Parathyroid adenoma (tissue), 2 donors: ENCODE measurements around the gene LDHAL6B.

ENCODE experiments used
- H2AFZ ChIP-seq: fragments of 300-600 bp; sonication (generic); one replicate; pipeline ENCODE4 v1.7.0; 2017; ENCODE audit warnings: antibody characterized with exemption, mild to moderate bottlenecking
- H3K27ac ChIP-seq: fragments of 300-600 bp; sonication (generic); one replicate; pipeline ENCODE4 v1.7.0; 2017
- H3K27me3 ChIP-seq: fragments of 300-600 bp; sonication (generic); one replicate; pipeline ENCODE4 v1.7.0; 2017; ENCODE audit warnings: low read length; ENCODE audit not compliant: control insufficient read depth, insufficient read depth
- H3K36me3 ChIP-seq: fragments of 300-600 bp; sonication (generic); one replicate; pipeline ENCODE4 v1.7.0; 2017; ENCODE audit warnings: low read length; ENCODE audit not compliant: control insufficient read depth, insufficient read depth
- H3K4me1 ChIP-seq: fragments of 300-600 bp; sonication (generic); one replicate; pipeline ENCODE4 v1.7.0; 2017; ENCODE audit warnings: control low read depth
- H3K4me2 ChIP-seq: fragments of 300-600 bp; sonication (generic); one replicate; pipeline ENCODE4 v1.7.0; 2017; ENCODE audit warnings: low read length
- H3K4me3 ChIP-seq: fragments of 300-600 bp; sonication (generic); one replicate; pipeline ENCODE4 v1.7.0; 2017; ENCODE audit warnings: low read depth, low read length
- H3K79me2 ChIP-seq: fragments of 300-600 bp; sonication (generic); one replicate; pipeline ENCODE4 v1.7.0; 2017; ENCODE audit warnings: control low read depth
- H3K9ac ChIP-seq: fragments of 300-600 bp; sonication (generic); one replicate; pipeline ENCODE4 v1.7.0; 2017; ENCODE audit warnings: mild to moderate bottlenecking
- H3K9me3 ChIP-seq: fragments of 300-600 bp; sonication (generic); one replicate; pipeline ENCODE4 v1.7.0; 2017; ENCODE audit warnings: low read length; ENCODE audit not compliant: control insufficient read depth
- CTCF ChIP-seq: fragments of 300-600 bp; sonication (generic); IDR thresholded peaks from one replicate; pipeline ENCODE4 v1.7.0; 2017; ENCODE audit warnings: antibody characterized with exemption, mild to moderate bottlenecking
- donor health status: primary hyperparathyroidism.

LDHAL6B gene

DNA sequence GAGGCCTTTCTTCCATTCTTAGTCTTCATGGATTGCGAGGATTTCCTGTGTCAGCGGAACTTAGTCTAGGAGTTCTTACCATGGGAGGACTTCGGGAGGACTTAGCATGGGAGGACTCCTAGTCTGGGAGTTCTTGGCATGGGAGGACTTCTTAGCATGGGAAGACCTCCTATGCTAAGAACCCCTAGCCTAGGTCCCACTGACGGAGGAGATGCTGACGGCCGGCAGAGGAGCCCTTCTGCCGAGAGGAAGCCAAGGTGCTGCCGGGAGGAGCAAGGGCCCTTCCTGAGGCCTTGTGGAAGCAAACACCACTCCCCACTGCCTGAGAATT, 35.6 kb upstream of the LDHAL6B start:
- Histone ChIP-seq H3K27ac (no peak overlapping the region), H3K27me3 (no peaks in the 10 kb centered on the region), H3K36me3 (no peaks in the 10 kb centered on the region), H3K79me2 (no peaks in the 10 kb centered on the region), H3K9ac (no peak overlapping the region), H3K9me3 (no peaks in the 10 kb centered on the region), H2AFZ (no peak overlapping the region), H3K4me1 (no peaks in the 10 kb centered on the region), H3K4me2 (no peak overlapping the region), H3K4me3 (no peak overlapping the region)
- TF ChIP-seq CTCF: no peak

DNA sequence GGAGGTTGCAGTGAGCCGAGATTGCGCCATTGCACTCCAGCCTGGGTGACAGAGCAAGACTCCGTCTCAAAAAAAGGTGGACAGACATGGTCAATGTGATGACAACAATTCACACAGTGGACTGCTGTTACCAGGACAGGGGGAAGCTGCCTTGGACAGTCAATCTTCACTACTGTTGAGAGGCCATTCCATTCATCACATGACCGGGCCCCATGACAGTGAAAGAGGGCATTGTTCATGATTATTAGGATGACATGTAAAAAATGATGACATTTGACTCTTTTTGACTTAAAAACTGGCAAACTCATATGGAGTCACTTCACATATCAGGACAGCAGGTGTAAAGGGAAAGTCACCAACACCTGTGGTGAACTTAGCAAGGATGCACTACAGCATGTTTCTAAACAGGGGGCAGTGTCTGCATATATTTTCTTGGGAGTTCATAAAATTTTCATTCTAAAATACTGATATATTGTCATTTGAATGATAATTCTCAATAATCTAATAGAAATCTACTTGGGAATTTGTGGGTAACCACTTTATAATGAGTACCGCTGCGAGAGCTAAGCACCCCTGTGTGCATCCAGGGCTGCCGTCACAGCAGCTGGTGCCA, 34.2 kb upstream of the LDHAL6B start:
- no peak for TF ChIP-seq CTCF
- H3K4me3 ChIP-seq: no peak overlapping the region
- no peaks in the 10 kb centered on the region for H3K4me1 ChIP-seq
- no peaks in the 10 kb centered on the region for H3K27me3 ChIP-seq
- no peak overlapping the region for H2AFZ ChIP-seq
- H3K9me3 ChIP-seq: no peaks in the 10 kb centered on the region
- no peaks in the 10 kb centered on the region for H3K79me2 ChIP-seq
- no peak overlapping the region for H3K9ac ChIP-seq
- no peak overlapping the region for H3K27ac ChIP-seq
- H3K4me2 ChIP-seq: no peak overlapping the region
- H3K36me3 ChIP-seq: no peaks in the 10 kb centered on the region

- Histone ChIP-seq H3K27ac (no peak overlapping the region), H3K4me1 (no peaks in the 10 kb centered on the region), H2AFZ (no peak overlapping the region), H3K9ac (no peak overlapping the region), H3K27me3 (no peaks in the 10 kb centered on the region), H3K79me2 (no peaks in the 10 kb centered on the region), H3K4me3 (no peak overlapping the region), H3K36me3 (no peaks in the 10 kb centered on the region), H3K9me3 (no peaks in the 10 kb centered on the region), H3K4me2 (no peak overlapping the region)
- no peak for TF ChIP-seq CTCF
These were observed 33.4 kb upstream of the LDHAL6B start for GRCh38 chr15:59173194-59173593.

- H3K4me3 ChIP-seq: no peak overlapping the region
These were observed 32.4 kb upstream of the LDHAL6B start for GRCh38 chr15:59174151-59174834.

More at GRCh38 chr15:59174151-59174834, 32.4 kb upstream of the LDHAL6B start:
- no peaks in the 10 kb centered on the region for H3K9me3 ChIP-seq
- no peak overlapping the region for H3K27ac ChIP-seq
- no peak overlapping the region for H3K9ac ChIP-seq
- H3K36me3 ChIP-seq: no peaks in the 10 kb centered on the region
- TF ChIP-seq CTCF: no peak
- H2AFZ ChIP-seq: peak overlapping the region; percentile 56
- no peaks in the 10 kb centered on the region for H3K79me2 ChIP-seq
- H3K4me2 ChIP-seq: no peak overlapping the region
- no peaks in the 10 kb centered on the region for H3K4me1 ChIP-seq
- H3K27me3 ChIP-seq: no peaks in the 10 kb centered on the region
